Panc1 (cell line): ENCODE results near the gene MBOAT1. TPM values are rescaled to one million over a fixed set of nuclear protein-coding genes. Genes with fewer than 3 reads are reported as not detected.

Experiments used
- ATAC-seq: fragments of 200-7000 bp; cut with Tn5 transposase; 2 replicates; pipeline ENCODE4 v1.9.1; 2020; ENCODE audit warnings: mild to moderate bottlenecking, moderate library complexity
- BruUV-seq: library from RNA; stranded (reverse); fragments of 400-500 nt; replicated peaks from 2 replicates; lab custom pipeline; 2021; lab: Mats Ljungman, UMichigan
- CTCF ChIA-PET: fragments of 300-600 bp; sonication (Branson Sonifier 250); formaldehyde crosslinking; loops from one replicate; lab custom pipeline; 2022; ENCODE audit warnings: antibody characterized with exemption; lab: Charles Lee
- POLR2A ChIA-PET: fragments of 300-600 bp; sonication (Branson Sonifier 250); formaldehyde crosslinking; loops from one replicate; lab custom pipeline; 2022; ENCODE audit warnings: antibody characterized with exemption; lab: Charles Lee
- DNase-seq: peaks from one replicate; pipeline ENCODE4 v3.0.0-alpha.2; 2010; ENCODE audit warnings: low read depth, low spot score
- H3K27ac ChIP-seq: 2 replicates; pipeline ENCODE4 v1.5.1; 2011; ENCODE audit warnings: mild to moderate bottlenecking, low read length, inconsistent platforms
- H3K27me3 ChIP-seq: fragments of 200-500 bp; sonication (Bioruptor generic); 2 replicates; pipeline ENCODE4 v1.6.0; 2014; ENCODE audit warnings: low read length, inconsistent platforms; ENCODE audit not compliant: control insufficient read depth, insufficient read depth
- H3K36me3 ChIP-seq: fragments of 200-500 bp; sonication (Bioruptor generic); 2 replicates; pipeline ENCODE4 v1.5.1; 2014; ENCODE audit warnings: inconsistent platforms, mild to moderate bottlenecking, low read length, moderate library complexity; ENCODE audit not compliant: control insufficient read depth, insufficient read depth
- H3K4me1 ChIP-seq: 2 replicates; pipeline ENCODE4 v1.5.1; 2011; ENCODE audit warnings: inconsistent platforms, mild to moderate bottlenecking, low read length, moderate library complexity; ENCODE audit not compliant: control insufficient read depth, insufficient read depth
- H3K4me3 ChIP-seq, 2 experiments: 2 replicates each; pipeline ENCODE4 v1.5.1; 2011 to 2012; ENCODE audit warnings: low read depth in 2 of 2, low read length in 2 of 2, mild to moderate bottlenecking in 2 of 2, inconsistent platforms in 1 of 2, moderate library complexity in 1 of 2
- H3K9me3 ChIP-seq: fragments of 200-500 bp; sonication (Bioruptor generic); 2 replicates; pipeline ENCODE4 v1.5.1; 2014; ENCODE audit warnings: low read depth, mild to moderate bottlenecking, inconsistent platforms, low read length, moderate library complexity; ENCODE audit not compliant: control insufficient read depth, insufficient read depth
- CTCF ChIP-seq: fragments of 450-650 bp; IDR thresholded peaks from 2 replicates; pipeline ENCODE4 v1.5.1; 2017; ENCODE audit warnings: mild to moderate bottlenecking
- REST ChIP-seq, 2 experiments: IDR thresholded peaks; 2 replicates each; pipeline ENCODE4 v1.6.1; 2011 to 2012; ENCODE audit warnings: low read depth in 2 of 2, control low read depth in 1 of 2, low read length in 1 of 2, mild to moderate bottlenecking in 1 of 2, moderate library complexity in 1 of 2; ENCODE audit not compliant: insufficient read depth in 1 of 2
- SIN3A ChIP-seq: IDR thresholded peaks from 2 replicates; pipeline ENCODE4 v1.6.1; 2012; ENCODE audit warnings: low read depth, mild to moderate bottlenecking, low read length, moderate library complexity, borderline replicate concordance; ENCODE audit not compliant: insufficient read depth
- TCF7L2 ChIP-seq: IDR thresholded peaks from 2 replicates; pipeline ENCODE4 v1.6.1; 2011; ENCODE audit warnings: mild to moderate bottlenecking, low read depth, low read length, inconsistent platforms
- in situ Hi-C: cut with HindIII; loops from 2 replicates; pipeline ENCODE4 v1.10.0; 2016; ENCODE audit warnings: low sequenced_read_pairs, low pct_unique_long_range_greater_than_20kb
- intact Hi-C: fragments of 100-400 bp; cut with micrococcal nuclease; formaldehyde crosslinking; loops from one replicate; pipeline ENCODE4 v1.10.0; 2022; ENCODE audit not compliant: unreplicated experiment
- total RNA-seq: library from RNA; stranded (reverse); gene quantifications from one replicate; pipeline ENCODE4 v1.2.1, GENCODE V29; 2021; ENCODE audit not compliant: unreplicated experiment

The MBOAT1 gene
- total RNA-seq, 1 experiment from 2014 or later = 15.1 TPM

- H3K4me1 ChIP-seq = no peaks in the 10 kb centered on the region
- H3K27me3 ChIP-seq = no peaks in the 10 kb centered on the region
- DNase-seq (no peak), ATAC-seq (no peak)
- H3K27ac ChIP-seq = no peak overlapping the region
- H3K36me3 ChIP-seq = no peaks in the 10 kb centered on the region
- no TSS peak for BruUV-seq
- intact Hi-C loops = no loop called here
- POLR2A ChIA-PET = no interaction called here
- no peak for TF ChIP-seq TCF7L2
- no peak overlapping the region for H3K4me3 ChIP-seq
- in situ Hi-C loops = no loop called here
- CTCF ChIA-PET = no interaction called here
- H3K9me3 ChIP-seq = no peaks in the 10 kb centered on the region
Measured at GRCh38 chr6:20162515-20162914, 49.8 kb downstream of the MBOAT1 start.

- ATAC-seq (no peak), DNase-seq (no peak)
- in situ Hi-C loops = no loop called here
- H3K4me1 ChIP-seq = no peaks in the 10 kb centered on the region
- intact Hi-C loops = no loop called here
- no peaks in the 10 kb centered on the region for H3K36me3 ChIP-seq
- CTCF ChIA-PET = no interaction called here
- POLR2A ChIA-PET = no interaction called here
- TF ChIP-seq CTCF = no peak
- TF ChIP-seq TCF7L2 = no peak
- no peak for TF ChIP-seq SIN3A
- BruUV-seq = no TSS peak
- H3K27me3 ChIP-seq = no peaks in the 10 kb centered on the region
- no peak overlapping the region for H3K27ac ChIP-seq
- no peaks in the 10 kb centered on the region for H3K9me3 ChIP-seq
- no peak overlapping the region for H3K4me3 ChIP-seq
Measured at GRCh38 chr6:20160541-20161283, 51.6 kb downstream of the MBOAT1 start.

GRCh38 chr6:20159781-20160540 is 52.3 kb downstream of the MBOAT1 start:
- intact Hi-C loops = no loop called here
- ATAC-seq (no peak), DNase-seq (no peak)
- Histone ChIP-seq H3K9me3 (no peaks in the 10 kb centered on the region), H3K4me3 (no peak overlapping the region), H3K27ac (no peak overlapping the region), H3K27me3 (no peaks in the 10 kb centered on the region), H3K4me1 (no peaks in the 10 kb centered on the region), H3K36me3 (no peaks in the 10 kb centered on the region)
- TF ChIP-seq SIN3A = no peak
- no peak for TF ChIP-seq TCF7L2
- TF ChIP-seq REST (IDR thresholded peaks at IDR 0.05; ENCODE audit: insufficient read depth in 1 of 2, low read depth in 2 of 2, low read length in 1 of 2) = no peak
- CTCF ChIA-PET = no interaction called here
- in situ Hi-C loops = no loop called here
- POLR2A ChIA-PET = no interaction called here
- BruUV-seq = no TSS peak
